Fibroblast of skin of right quadriceps (primary cell): Measurements from ENCODE around the gene OR7E24.
"Not testable (repeated sequence)": the region's sequence is repeated elsewhere in the genome, so short reads cannot be mapped to it uniquely, and the experiment has no call there.

Source experiments
- DNase-seq: peaks from one replicate; pipeline ENCODE4 v3.0.0-alpha.2; 2013

Gene OR7E24

GRCh38 chr19:9250630-9251029 lies at the start of gene OR7E24:
TSS of gene OR7E24 (plus strand) at chr19:9250930. CDS start at chr19:9251044, 114 bp downstream.
- DNase-seq = no peak

- DNase-seq = peak; percentile 51
These were observed 45.1 kb upstream of the OR7E24 start for GRCh38 chr19:9205501-9206113.

- DNase-seq = no peak
These were observed 31.2 kb upstream of the OR7E24 start, which contains the start of gene OR7D4 for GRCh38 chr19:9219489-9219888. TSS of gene OR7D4 (minus strand) at chr19:9219589. CDS start at chr19:9214837, 4,752 bp downstream.

GRCh38 chr19:9251236-9251635 lies 506 bp downstream of the OR7E24 start:
- DNase-seq = no peak

- not testable (repeated sequence) for DNase-seq
These were observed 32.8 kb downstream of the OR7E24 start for GRCh38 chr19:9283485-9283884.

- DNase-seq = no peak
These were observed 38.6 kb downstream of the OR7E24 start for GRCh38 chr19:9289231-9289884.

GRCh38 chr19:9295411-9295849 lies 44.7 kb downstream of the OR7E24 start:
- peak; percentile 18 for DNase-seq

GRCh38 chr19:9296336-9296735 lies 45.6 kb downstream of the OR7E24 start:
- no peak for DNase-seq
